GM12875 (cell line): Measurements from ENCODE around the gene FBXO42.

Experiments used
- H3K4me3 ChIP-seq: one replicate; pipeline ENCODE4 v1.5.1; 2011; ENCODE audit warnings: low read depth, low read length, control low read depth
- CTCF ChIP-seq: IDR thresholded peaks from 2 replicates; pipeline ENCODE4 v1.5.1; 2011; ENCODE audit warnings: low read depth, mild to moderate bottlenecking, control low read depth, inconsistent platforms, low read length, moderate library complexity, borderline replicate concordance; ENCODE audit not compliant: insufficient read depth

Gene FBXO42

DNA sequence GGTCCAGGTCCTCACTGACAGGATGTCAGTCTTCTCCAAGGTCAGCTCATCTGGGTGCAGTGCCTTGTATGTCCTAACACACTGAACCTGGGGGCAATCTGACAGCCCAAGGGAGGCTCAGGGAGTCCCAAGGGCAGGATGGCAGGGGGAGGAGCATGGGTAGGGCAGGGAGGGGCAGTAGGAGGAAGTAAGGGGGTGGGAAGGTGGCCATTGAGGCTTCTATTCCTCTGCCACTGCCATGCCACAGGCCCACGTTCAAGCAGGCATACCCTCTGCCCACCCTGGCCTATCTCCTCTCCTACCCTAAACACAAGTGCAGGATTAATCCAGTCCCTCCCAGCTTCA is 153.2 kb downstream of the FBXO42 start:
- no peak for TF ChIP-seq CTCF

DNA sequence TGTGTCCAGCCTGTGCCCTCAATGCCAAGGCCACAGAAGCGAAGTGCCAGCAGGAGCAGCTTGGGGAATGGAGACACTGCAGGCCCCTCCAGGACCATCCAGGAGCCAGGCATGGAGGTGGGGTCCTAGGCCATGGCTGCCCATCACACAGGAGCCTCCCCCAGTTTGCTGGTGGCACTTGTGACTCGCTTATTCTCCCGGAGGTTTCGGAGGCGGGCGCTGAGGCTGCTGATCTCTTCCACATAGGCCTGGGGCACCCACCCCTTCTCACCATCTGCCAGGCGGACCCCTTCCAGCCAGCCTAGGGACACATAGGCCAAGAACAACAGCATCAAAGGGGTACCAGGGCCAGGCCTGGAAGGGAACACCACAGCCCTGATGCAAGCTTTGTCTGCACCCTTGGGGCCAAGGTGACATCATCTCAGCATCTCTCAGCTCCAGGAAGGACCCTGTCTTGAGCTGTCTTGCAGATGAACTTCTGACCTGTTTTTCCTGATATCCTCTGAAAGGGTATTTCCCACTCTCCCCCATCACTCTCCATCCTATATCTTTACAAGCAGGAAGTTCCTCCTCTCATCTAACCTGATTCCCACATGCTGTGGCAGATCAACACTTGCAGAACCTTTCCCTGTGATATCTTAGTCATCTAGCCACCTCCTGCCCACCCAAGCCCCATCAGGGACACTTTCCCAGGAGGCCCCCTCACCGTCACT is 153.7 kb downstream of the FBXO42 start:
- H3K4me3 ChIP-seq: no peak overlapping the region
- no peak for TF ChIP-seq CTCF

More for the DNA sequence above, 153.2 kb downstream of the FBXO42 start:
- H3K4me3 ChIP-seq: no peak overlapping the region

GRCh38 chr1:16196874-16197273 is 155.4 kb downstream of the FBXO42 start:
- no peak for TF ChIP-seq CTCF
- no peak overlapping the region for H3K4me3 ChIP-seq
